ENCODE results near the gene TSC22D4.
A peak's percentile ranks its signal among the peaks of the same experiment; 100 is the strongest.
"Not testable (repeated sequence)": the region's sequence is repeated elsewhere in the genome, so short reads cannot be mapped to it uniquely, and the experiment has no call there.

The TSC22D4 gene

GRCh38 chr7:100478958-100479660, at the start of gene TSC22D4:
TSS of gene TSC22D4 (minus strand) at chr7:100479214. CDS start at chr7:100478038, 1,176 bp downstream.
- peak; percentile 100 for DNase-seq

GRCh38 chr7:100528108-100528866, 49.3 kb upstream of the TSC22D4 start:
- DNase-seq = not testable (repeated sequence)

GRCh38 chr7:100523192-100523591, 44.2 kb upstream of the TSC22D4 start:
- not testable (repeated sequence) for DNase-seq

- not testable (repeated sequence) for DNase-seq
Measured at GRCh38 chr7:100521909-100522593, 43.0 kb upstream of the TSC22D4 start.

- DNase-seq = no peak
Measured at GRCh38 chr7:100521076-100521475, 42.1 kb upstream of the TSC22D4 start.

- DNase-seq = no peak
Measured at GRCh38 chr7:100520138-100520537, 41.1 kb upstream of the TSC22D4 start.

- DNase-seq = no peak
Measured at GRCh38 chr7:100519580-100519979, 40.6 kb upstream of the TSC22D4 start.

- no peak for DNase-seq
Measured at GRCh38 chr7:100517305-100517704, 38.3 kb upstream of the TSC22D4 start.

- peak; percentile 68 for DNase-seq
Measured at GRCh38 chr7:100516135-100516812, 37.3 kb upstream of the TSC22D4 start.

- no peak for DNase-seq
Measured at GRCh38 chr7:100515072-100515532, 36.1 kb upstream of the TSC22D4 start.

GRCh38 chr7:100513212-100513810, 34.3 kb upstream of the TSC22D4 start:
- no peak for DNase-seq

GRCh38 chr7:100510437-100511239, 31.6 kb upstream of the TSC22D4 start:
- no peak for DNase-seq

- DNase-seq = no peak
Measured at GRCh38 chr7:100509231-100509630, 30.2 kb upstream of the TSC22D4 start.

- DNase-seq = no peak
Measured at GRCh38 chr7:100506356-100506923, 27.4 kb upstream of the TSC22D4 start.

- no peak for DNase-seq
Measured at GRCh38 chr7:100504887-100505611, 26.0 kb upstream of the TSC22D4 start.

- not testable (repeated sequence) for DNase-seq
Measured at GRCh38 chr7:100504031-100504430, 25.0 kb upstream of the TSC22D4 start.

GRCh38 chr7:100500743-100501142, 21.7 kb upstream of the TSC22D4 start:
- DNase-seq = not testable (repeated sequence)

- DNase-seq = no peak
Measured at GRCh38 chr7:100496509-100496908, 17.5 kb upstream of the TSC22D4 start.

- no peak for DNase-seq
Measured at GRCh38 chr7:100493476-100494264, 14.7 kb upstream of the TSC22D4 start.
